SK-N-SH treated with all-trans-retinoic acid at 6 μM for 48 hours (cell line): ENCODE measurements around the gene HLF.
A peak's percentile ranks its signal among the peaks of the same experiment; 100 is the strongest.

ENCODE experiments used
- ATAC-seq: fragments of 200-7000 bp; cut with Tn5 transposase; 3 replicates; pipeline ENCODE4 v1.9.1; 2020; ENCODE audit warnings: mild to moderate bottlenecking, moderate library complexity
- ARNTL ChIP-seq: fragments of 450-650 bp; formaldehyde crosslinking; IDR thresholded peaks from 2 replicates; pipeline ENCODE4 v1.5.0; 2020; ENCODE audit warnings: low read depth, mild to moderate bottlenecking, moderate library complexity, borderline replicate concordance
- BACH2 ChIP-seq: fragments of 250-450 bp; sonication (Bioruptor Pico); IDR thresholded peaks from 2 replicates; pipeline ENCODE4 v1.9.0; 2021; ENCODE audit warnings: mild to moderate bottlenecking, borderline replicate concordance
- CREB5 ChIP-seq: fragments of 250-450 bp; sonication (Bioruptor Pico); IDR thresholded peaks from 2 replicates; pipeline ENCODE4 v1.5.1; 2020; ENCODE audit warnings: low read depth, mild to moderate bottlenecking, moderate library complexity
- GLIS3 ChIP-seq: fragments of 250-450 bp; sonication (Bioruptor Pico); IDR thresholded peaks from 2 replicates; pipeline ENCODE4 v1.5.0; 2020; ENCODE audit warnings: mild to moderate bottlenecking, moderate library complexity
- ISL1 ChIP-seq: fragments of 250-450 bp; sonication (Bioruptor Pico); IDR thresholded peaks from 2 replicates; pipeline ENCODE4 v2.1.2; 2022; ENCODE audit warnings: mild to moderate bottlenecking, moderate library complexity
- PATZ1 ChIP-seq: fragments of 250-450 bp; sonication (Bioruptor Pico); IDR thresholded peaks from 2 replicates; pipeline ENCODE4 v1.8.0; 2020; ENCODE audit warnings: mild to moderate bottlenecking, moderate library complexity, borderline replicate concordance
- POU6F1 ChIP-seq: fragments of 250-450 bp; sonication (Bioruptor Pico); IDR thresholded peaks from 2 replicates; pipeline ENCODE4 v1.8.0; 2021; ENCODE audit warnings: low read depth, mild to moderate bottlenecking, moderate library complexity, borderline replicate concordance
- PPARA ChIP-seq: fragments of 250-450 bp; sonication (Bioruptor Pico); IDR thresholded peaks from 2 replicates; pipeline ENCODE4 v1.5.0; 2020; ENCODE audit warnings: mild to moderate bottlenecking, borderline replicate concordance
- RARB ChIP-seq: fragments of 250-450 bp; sonication (Bioruptor Pico); IDR thresholded peaks from 2 replicates; pipeline ENCODE4 v1.8.0; 2021; ENCODE audit warnings: mild to moderate bottlenecking, moderate library complexity
- TCF4 ChIP-seq: fragments of 250-450 bp; sonication (Bioruptor Pico); IDR thresholded peaks from 2 replicates; pipeline ENCODE4 v1.8.0; 2021; ENCODE audit warnings: mild to moderate bottlenecking, moderate library complexity, borderline replicate concordance
- TOX ChIP-seq: fragments of 250-450 bp; sonication (Bioruptor Pico); IDR thresholded peaks from 2 replicates; pipeline ENCODE4 v1.8.0; 2021; ENCODE audit warnings: mild to moderate bottlenecking, moderate library complexity, borderline replicate concordance
- TSHZ2 ChIP-seq: fragments of 250-450 bp; sonication (Bioruptor Pico); IDR thresholded peaks from 2 replicates; pipeline ENCODE4 v1.5.0; 2020; ENCODE audit warnings: mild to moderate bottlenecking, moderate library complexity
- ZC3H10 ChIP-seq: fragments of 250-450 bp; sonication (Bioruptor Pico); IDR thresholded peaks from 2 replicates; pipeline ENCODE4 v1.5.1; 2021; ENCODE audit warnings: mild to moderate bottlenecking, moderate library complexity
- ZFP3 ChIP-seq: fragments of 250-450 bp; sonication (Bioruptor Pico); IDR thresholded peaks from 2 replicates; pipeline ENCODE4 v1.5.0; 2020; ENCODE audit warnings: mild to moderate bottlenecking, moderate library complexity
- ZFP30 ChIP-seq: fragments of 450-650 bp; formaldehyde crosslinking; IDR thresholded peaks from 2 replicates; pipeline ENCODE4 v1.5.0; 2022; ENCODE audit warnings: mild to moderate bottlenecking, moderate library complexity
- ZNF565 ChIP-seq: fragments of 450-650 bp; formaldehyde crosslinking; conservative IDR thresholded peaks from 2 replicates; pipeline ENCODE4 v1.5.0; 2020; ENCODE audit warnings: low read depth, mild to moderate bottlenecking, moderate library complexity
- ZNF70 ChIP-seq: fragments of 450-650 bp; formaldehyde crosslinking; IDR thresholded peaks from 2 replicates; pipeline ENCODE4 v1.5.0; 2020; ENCODE audit warnings: mild to moderate bottlenecking, moderate library complexity
- ZNF8 ChIP-seq: fragments of 450-650 bp; formaldehyde crosslinking; IDR thresholded peaks from 2 replicates; pipeline ENCODE4 v1.5.0; 2020; ENCODE audit warnings: mild to moderate bottlenecking, moderate library complexity

HLF gene

GRCh38 chr17:55272711-55273578 is 8.2 kb downstream of the HLF start (continued):
- no peak for TF ChIP-seq PATZ1 (CRISPR knock-in tag)
- TF ChIP-seq ZFP3: no peak
- TF ChIP-seq TSHZ2 (CRISPR knock-in tag): no peak

- TF ChIP-seq RARB (no peak), PATZ1 (CRISPR knock-in tag) (no peak), CREB5 (no peak), TCF4 (CRISPR knock-in tag) (no peak), GLIS3 (CRISPR knock-in tag) (no peak), TSHZ2 (CRISPR knock-in tag) (no peak), ARNTL (CRISPR knock-in tag) (no peak), BACH2 (CRISPR knock-in tag) (no peak), POU6F1 (no peak), ZNF8 (CRISPR knock-in tag) (no peak), ZNF565 (CRISPR knock-in tag) (no peak), PPARA (CRISPR knock-in tag) (no peak), TOX (CRISPR knock-in tag) (no peak), ZNF70 (CRISPR knock-in tag) (no peak), ISL1 (CRISPR knock-in tag) (no peak), ZC3H10 (CRISPR knock-in tag) (no peak), ZFP30 (CRISPR knock-in tag) (no peak)
- TF ChIP-seq, all 23 proteins: peak for 0
- ATAC-seq: peak; percentile 74
These were observed 9.0 kb downstream of the HLF start for GRCh38 chr17:55273579-55274354.
